ENCODE results near the gene BBLN.

BBLN gene

DNA sequence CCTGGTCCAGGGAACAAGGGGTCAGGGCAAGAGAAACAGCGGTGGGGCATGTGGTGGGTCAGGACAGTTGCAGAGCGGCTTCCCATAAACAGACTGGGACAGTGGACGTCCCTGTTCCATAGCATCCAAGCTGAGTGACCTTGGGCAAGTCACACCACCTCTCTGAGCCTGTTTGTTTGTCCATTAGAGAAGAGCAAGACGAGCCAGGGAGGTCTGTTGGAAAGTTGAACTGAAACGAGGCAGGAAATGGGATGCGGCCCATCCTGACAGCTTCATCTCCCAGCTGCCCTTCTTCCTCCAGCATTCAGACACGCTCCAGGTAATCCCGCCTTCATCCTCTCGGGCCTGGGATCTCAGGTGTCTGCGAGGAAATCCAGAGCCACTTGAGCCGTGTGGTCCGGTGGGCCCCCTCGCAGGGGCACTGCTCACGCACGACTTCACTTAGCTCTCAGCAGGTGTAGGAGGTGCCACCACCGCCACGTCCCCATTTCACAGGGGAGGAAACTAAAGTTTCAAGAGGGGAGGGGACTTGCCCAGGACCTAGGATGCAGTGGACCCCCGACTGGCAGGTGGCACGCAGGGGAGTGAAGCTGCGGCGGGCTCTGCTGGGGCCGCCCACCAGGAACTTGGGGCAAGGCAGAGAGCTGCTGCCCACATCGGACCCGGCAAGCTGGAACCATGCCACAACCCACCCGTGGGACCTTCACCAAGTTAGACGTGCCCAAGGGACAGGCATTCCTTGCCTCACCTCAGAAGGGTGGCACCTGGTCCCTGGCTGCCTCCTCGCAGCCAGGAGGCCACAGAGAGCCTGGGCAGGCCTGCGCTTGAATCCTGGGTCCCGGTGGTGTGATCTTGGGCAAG is 45.5 kb upstream of the BBLN start:
- Histone ChIP-seq H3K27ac (replicated peaks) (no peak overlapping the region), H3K4me3 (replicated peaks; ENCODE audit: insufficient read depth, low read length) (no peak overlapping the region), H3K27me3 (ENCODE audit: insufficient read depth, poor library complexity, severe bottlenecking) (no peaks in the 10 kb centered on the region)
- DNase-seq (ENCODE audit: low read depth in 1 of 2, low spot score in 1 of 2): no peak
- TF ChIP-seq REST (IDR thresholded peaks at IDR 0.05; ENCODE audit: insufficient replicate concordance, low read depth): no peak
- no peak for TF ChIP-seq SPI1 (IDR thresholded peaks at IDR 0.05; ENCODE audit: borderline replicate concordance, low read depth)
- TF ChIP-seq CTCF (IDR thresholded peaks at IDR 0.05; ENCODE audit: insufficient read depth, low read length): no peak
- no peak for TF ChIP-seq GABPA (IDR thresholded peaks at IDR 0.05; ENCODE audit: low read depth)

GRCh38 chr9:128115187-128116103 is 44.6 kb upstream of the BBLN start:
- no peak for DNase-seq (ENCODE audit: low read depth in 1 of 2, low spot score in 1 of 2)
- Histone ChIP-seq H3K27me3 (ENCODE audit: insufficient read depth, poor library complexity, severe bottlenecking) (no peaks in the 10 kb centered on the region), H3K27ac (replicated peaks) (no peak overlapping the region), H3K4me3 (replicated peaks; ENCODE audit: insufficient read depth, low read length) (no peak overlapping the region)
- no peak for TF ChIP-seq CTCF (IDR thresholded peaks at IDR 0.05; ENCODE audit: insufficient read depth, low read length)
- no peak for TF ChIP-seq SPI1 (IDR thresholded peaks at IDR 0.05; ENCODE audit: borderline replicate concordance, low read depth)
- TF ChIP-seq REST (IDR thresholded peaks at IDR 0.05; ENCODE audit: insufficient replicate concordance, low read depth): no peak
- no peak for TF ChIP-seq GABPA (IDR thresholded peaks at IDR 0.05; ENCODE audit: low read depth)
- no peak for TF ChIP-seq POLR2AphosphoS5 (IDR thresholded peaks at IDR 0.05; ENCODE audit: low read depth)

GRCh38 chr9:128116104-128117083 is 43.7 kb upstream of the BBLN start:
- no peaks in the 10 kb centered on the region for H3K27me3 ChIP-seq (ENCODE audit: insufficient read depth, poor library complexity, severe bottlenecking)
- TF ChIP-seq CTCF (IDR thresholded peaks at IDR 0.05; ENCODE audit: insufficient read depth, low read length): no peak
- TF ChIP-seq POLR2AphosphoS5 (IDR thresholded peaks at IDR 0.05; ENCODE audit: low read depth): no peak
- no peak for TF ChIP-seq SPI1 (IDR thresholded peaks at IDR 0.05; ENCODE audit: borderline replicate concordance, low read depth)
- no peak for TF ChIP-seq GABPA (IDR thresholded peaks at IDR 0.05; ENCODE audit: low read depth)
- TF ChIP-seq REST (IDR thresholded peaks at IDR 0.05; ENCODE audit: insufficient replicate concordance, low read depth): no peak
- DNase-seq (ENCODE audit: low read depth in 1 of 2, low spot score in 1 of 2): no peak
- H3K27ac ChIP-seq (replicated peaks): no peak overlapping the region
- no peak overlapping the region for H3K4me3 ChIP-seq (replicated peaks; ENCODE audit: insufficient read depth, low read length)
